ENCODE measurements around the gene GPX1.

GRCh38 chr3:49352281-49352680 is 5.9 kb downstream of the GPX1 start:
- TF ChIP-seq FOXK2 (IDR thresholded peaks at IDR 0.05) (no peak), FOXM1 (IDR thresholded peaks at IDR 0.05; ENCODE audit: borderline replicate concordance) (no peak), TARDBP (IDR thresholded peaks at IDR 0.05) (no peak), SUZ12 (IDR thresholded peaks at IDR 0.05) (no peak), HDGF (IDR thresholded peaks at IDR 0.05; ENCODE audit: borderline replicate concordance) (no peak), L3MBTL2 (conservative IDR thresholded peaks at IDR 0.05) (no peak)
